Stimulated activated CD8-positive, alpha-beta memory T cell treated with anti-CD3 and anti-CD28 coated beads, Interleukin-12 subunit alpha, Interleukin-12 subunit beta, amount 100 ng/mL, for 24 hours (primary cell): ENCODE measurements around the gene LY6G6C.

Experiments used
- DNase-seq: peaks from one replicate; pipeline ENCODE4 v3.0.0-alpha.2; 2020; ENCODE audit errors: extremely low read depth

Gene LY6G6C

GRCh38 chr6:31721351-31722020 lies at the start of gene LY6G6C:
TSS of gene LY6G6C (minus strand) at chr6:31721746. CDS start at chr6:31721679, 67 bp downstream.
- no peak for DNase-seq

DNA sequence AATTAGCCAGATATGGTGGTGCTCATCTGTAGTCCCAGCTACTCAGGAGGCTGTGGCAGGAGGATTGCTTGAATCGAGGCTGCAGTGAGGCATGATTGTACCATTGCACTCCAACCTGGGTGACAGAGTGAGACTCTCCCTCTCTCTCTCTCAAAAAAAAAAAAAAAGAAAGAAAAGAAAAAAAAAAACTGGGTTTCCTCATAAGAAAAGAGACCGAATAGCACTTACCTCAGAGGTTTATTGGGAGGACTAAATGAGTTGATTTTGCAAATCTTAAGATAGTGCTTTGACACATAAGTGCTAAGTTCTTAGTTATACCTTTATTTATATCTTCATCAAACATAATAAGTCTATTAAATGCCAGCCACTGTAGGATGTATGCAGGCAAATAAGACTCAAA lies 49.3 kb upstream of the LY6G6C start:
- no peak for DNase-seq

DNA sequence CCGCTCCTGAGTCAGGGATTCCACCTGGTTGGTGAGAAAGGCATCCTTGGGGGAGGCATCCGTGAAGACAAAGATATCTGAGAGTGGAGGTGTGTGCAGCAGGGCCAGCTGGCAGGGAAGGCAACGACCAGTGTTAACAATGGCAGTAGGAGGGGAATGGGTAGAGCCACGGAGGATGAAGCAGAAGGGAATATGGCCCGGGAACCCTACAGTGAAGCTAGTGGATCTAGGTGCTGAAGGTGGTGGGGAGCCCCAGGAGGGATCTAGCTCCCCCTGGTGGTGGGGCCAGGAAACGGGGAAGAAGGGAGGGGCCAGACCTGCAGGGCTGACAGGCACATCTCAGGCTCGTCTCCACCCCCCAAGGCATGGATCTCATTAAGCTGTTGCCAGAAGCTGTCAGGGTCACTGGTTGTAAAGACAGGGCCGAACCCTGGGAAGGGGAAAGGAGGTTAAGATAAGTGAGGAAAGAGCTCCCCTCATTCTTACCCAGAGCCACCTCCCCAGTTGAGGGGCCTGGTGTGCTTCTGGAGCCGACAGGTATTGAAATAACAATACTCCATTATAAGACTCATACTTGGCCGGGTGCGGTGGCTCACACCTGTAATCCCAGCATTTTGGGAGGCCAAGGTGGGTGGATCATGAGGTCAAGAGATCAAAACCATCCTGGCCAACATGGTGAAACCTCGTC lies 48.3 kb upstream of the LY6G6C start:
- peak; percentile 49 for DNase-seq

GRCh38 chr6:31768363-31769257 lies 47.1 kb upstream of the LY6G6C start:
- no peak for DNase-seq

DNA sequence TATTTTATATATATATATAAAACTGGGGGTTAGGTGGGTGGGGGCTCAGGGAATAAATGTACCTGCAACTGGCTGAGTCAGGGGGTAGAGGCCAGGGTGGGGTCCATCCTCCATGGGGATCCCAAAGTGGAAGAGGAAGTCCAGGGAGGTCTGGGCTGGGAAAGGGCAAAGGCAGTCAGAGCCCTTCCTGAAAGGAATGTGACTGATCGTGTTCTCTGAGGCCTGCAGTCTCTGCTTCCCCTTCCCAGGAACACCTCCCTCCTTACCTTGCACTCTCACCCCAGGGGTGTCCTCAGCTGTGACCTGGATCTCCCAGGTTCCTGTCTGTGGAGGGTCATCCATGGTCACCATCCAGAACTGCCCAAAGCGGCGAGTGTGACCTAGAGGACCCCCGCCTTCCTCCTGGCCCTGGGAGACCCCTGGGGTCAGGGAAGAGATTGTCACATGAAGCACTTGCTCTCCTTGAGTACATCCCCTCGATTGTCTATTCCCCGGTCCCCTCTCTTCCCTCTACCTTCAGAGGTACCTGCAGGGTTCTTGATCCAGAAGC lies 45.6 kb upstream of the LY6G6C start:
- no peak for DNase-seq

DNA sequence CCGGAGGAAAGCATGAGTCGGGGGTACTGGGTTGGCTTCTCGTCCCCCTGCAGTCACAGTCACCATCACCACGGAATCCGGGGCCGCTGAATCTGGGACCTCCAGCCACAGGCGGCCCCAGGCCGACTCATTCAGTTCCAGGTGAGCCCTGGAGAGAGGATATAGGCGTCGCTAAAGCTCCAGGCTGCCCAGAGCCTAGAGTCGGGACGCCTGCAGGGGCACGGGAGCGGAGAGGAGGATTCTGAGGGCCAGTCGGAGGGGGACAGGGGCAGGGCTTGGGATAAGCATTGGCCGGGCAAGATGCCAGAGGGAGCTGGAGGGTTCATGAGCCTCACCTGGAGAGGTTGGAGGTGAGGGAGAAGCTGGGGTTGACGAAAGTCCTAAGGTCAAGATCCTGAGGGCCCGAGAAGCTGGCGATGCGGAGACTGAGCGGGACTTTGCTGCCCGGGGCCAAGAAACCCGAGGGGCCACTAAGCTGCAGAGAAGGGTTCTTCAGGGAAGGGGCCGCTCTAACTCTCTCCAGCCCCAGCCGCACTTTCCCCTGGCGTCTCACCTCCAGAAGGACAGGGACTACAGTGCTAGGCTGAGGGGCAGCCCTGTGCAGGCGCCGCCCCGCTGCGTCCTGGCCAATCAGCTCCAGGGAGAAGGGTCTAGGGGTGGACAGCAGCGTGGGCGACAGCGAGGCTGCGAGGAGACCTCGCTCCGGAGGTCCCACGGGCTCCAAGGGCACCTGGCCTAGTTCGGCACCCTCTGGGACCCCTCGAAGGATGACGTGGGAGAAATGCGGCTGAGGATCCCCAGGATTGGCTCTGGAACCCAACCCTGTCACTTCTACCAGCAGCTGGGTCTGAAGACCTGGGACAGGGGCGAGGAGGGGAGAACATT lies 44.6 kb upstream of the LY6G6C start:
- DNase-seq = no peak

DNA sequence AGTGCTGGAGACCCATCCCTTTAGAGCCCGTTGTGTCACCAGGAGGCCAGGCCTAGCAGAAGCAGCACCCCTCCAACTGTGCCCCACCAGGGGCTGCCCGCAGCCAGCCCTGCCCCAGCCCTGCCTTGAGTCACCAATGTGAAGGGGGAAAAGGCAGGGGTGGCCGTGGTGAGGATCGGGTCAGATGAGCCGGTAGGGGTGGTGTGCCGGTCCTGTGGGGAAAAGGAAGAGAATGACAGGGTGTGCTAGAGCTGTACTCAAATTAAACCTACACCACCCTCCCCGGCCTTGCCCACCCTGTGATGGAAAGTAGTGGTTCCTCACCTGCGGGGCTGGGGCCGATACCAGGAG lies 44.0 kb upstream of the LY6G6C start:
- no peak for DNase-seq

GRCh38 chr6:31764198-31764597 lies 42.7 kb upstream of the LY6G6C start:
- no peak for DNase-seq

- DNase-seq = no peak
These were observed 42.0 kb upstream of the LY6G6C start for GRCh38 chr6:31763619-31763940.

DNA sequence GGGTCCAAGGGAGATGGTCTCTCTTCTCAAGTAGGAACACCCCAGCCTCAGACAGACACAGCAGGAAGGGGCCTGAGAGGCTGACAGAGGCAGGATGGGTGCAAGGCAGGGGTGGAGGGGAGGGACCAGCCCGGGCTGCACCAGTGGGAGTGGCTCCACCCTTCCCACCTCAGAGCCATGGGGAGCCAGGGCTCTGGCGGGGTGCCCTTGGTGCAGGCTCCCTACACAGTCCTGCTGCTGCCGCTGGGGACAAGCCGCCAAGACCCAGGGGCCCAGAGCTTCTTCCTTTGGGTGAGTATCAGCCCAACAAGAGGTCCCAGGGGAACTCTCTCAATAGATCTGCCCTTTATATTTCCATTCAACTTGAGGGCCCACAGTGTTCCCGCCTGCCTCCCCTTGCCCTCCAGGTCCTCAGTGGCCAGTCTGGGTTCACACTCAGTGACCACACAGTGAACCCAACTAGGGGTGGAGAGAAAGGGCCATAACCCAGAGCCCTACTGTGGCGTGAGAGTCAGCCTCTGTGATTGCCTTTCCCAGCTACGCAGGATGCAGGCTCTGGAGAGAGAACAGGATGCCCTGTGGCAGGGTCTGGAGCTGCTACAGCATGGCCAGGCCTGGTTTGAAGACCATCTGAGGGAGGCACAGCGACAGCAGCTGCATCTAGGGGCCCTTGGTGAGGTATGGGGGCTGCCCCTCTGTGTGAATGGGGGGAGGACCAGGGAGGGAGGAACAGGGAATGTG lies 41.5 kb upstream of the LY6G6C start:
- DNase-seq = no peak

- no peak for DNase-seq
These were observed 40.8 kb upstream of the LY6G6C start, which contains the start of gene SAPCD1 for GRCh38 chr6:31762356-31762755. TSS of gene SAPCD1 (plus strand) at chr6:31762656. CDS start at chr6:31763055, 399 bp downstream.

GRCh38 chr6:31761343-31761742 lies 39.8 kb upstream of the LY6G6C start:
- no peak for DNase-seq

GRCh38 chr6:31760790-31761189 lies 39.2 kb upstream of the LY6G6C start:
- no peak for DNase-seq

- DNase-seq = no peak
These were observed 36.7 kb upstream of the LY6G6C start for GRCh38 chr6:31758281-31758680.

GRCh38 chr6:31752739-31753319 lies 31.3 kb upstream of the LY6G6C start:
- DNase-seq = no peak

DNA sequence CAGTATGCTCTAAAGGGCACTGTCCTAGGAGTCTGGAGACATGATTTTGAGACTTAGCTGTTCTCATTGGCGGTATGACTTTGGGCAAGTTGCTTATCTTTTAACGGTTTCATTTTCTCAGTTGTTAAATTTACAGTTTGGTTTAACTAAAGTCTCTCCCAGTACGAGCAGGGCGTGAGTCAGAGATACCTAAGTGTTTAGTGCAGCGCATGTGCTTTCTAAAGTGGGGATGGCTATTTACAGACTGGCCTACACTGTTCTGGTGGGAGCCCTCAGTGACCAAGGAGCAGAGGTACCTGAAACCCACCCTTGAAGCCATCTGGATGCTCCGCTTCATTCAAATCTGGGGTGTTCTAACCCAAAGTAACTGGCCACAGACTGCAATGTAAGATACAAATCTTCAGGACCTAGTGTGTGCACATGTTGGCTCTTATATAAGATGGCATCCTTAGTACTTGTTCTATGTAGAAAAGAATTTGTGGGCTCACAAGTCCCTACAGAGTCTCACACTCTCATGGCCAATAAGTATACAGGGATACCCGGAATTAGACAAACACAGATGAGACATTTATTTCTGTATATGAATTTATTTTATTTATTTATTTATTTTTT lies 29.0 kb upstream of the LY6G6C start:
- no peak for DNase-seq

DNA sequence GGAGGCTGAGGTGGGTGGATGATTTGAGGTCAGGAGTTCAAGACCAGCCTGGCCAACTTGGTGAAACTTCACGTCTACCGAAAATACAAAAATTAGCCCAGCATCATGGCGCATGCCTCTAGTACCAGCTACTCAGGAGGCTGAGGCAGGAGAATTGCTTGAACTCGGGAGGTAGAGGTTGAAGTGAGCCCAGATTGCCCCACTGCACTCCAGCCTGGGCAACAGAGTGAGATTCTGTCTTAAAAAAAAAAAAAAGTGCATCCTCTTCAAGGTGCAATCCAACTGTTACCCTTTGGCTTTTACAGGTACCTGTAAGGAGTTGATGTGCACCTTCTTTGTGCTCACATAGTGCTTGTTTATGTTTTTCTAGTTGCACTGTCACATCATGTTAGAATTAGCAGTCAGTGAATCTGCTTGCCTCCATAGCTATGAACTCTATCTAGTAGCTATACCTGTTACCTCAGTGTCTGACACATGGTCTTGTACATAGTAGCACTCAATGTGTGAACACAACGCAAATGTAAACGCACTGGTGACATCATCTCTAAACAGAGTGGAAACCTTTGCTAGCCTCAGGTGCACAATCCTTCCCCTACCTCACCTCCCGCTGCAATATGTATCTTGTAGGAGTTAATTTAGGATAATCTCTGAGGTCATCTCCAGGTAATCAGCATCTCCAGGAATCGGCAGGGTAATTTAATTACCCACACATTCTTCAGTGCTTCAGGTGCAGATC lies 27.9 kb upstream of the LY6G6C start:
- DNase-seq = no peak

DNA sequence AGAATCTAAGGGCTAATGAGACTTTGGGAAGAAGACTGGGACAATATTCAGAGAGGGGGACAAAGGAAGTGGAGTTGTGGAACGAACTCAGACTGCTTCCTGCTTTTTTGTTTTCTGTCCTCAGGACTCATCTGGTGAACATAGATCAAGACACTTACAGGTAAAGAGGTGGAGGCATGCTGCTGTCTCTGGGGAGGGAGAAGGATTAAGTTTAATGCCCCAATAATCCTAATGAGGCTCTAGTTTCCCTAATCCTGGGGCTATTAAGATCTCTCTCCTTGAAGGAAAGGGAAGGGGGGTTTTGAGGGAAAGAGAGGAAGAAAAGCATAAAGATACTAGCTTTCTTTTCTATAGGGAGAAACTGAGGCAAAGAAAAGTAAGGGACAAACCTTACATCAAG lies 22.9 kb upstream of the LY6G6C start:
- DNase-seq = no peak

- DNase-seq = no peak
These were observed 21.3 kb upstream of the LY6G6C start for GRCh38 chr6:31742894-31743293.
